ENCODE data around the gene TIGD2.

GRCh38 chr4:89110541-89110985 is 770 bp upstream of the TIGD2 start:
- TF ChIP-seq PHF8 (IDR thresholded peaks at IDR 0.05; ENCODE audit: borderline replicate concordance, low read length) (no peak), MXI1 (IDR thresholded peaks at IDR 0.05; ENCODE audit: low read depth, low read length) (no peak), BRCA1 (IDR thresholded peaks at IDR 0.05) (no peak), BRCA1 (CRISPR knock-in tag; IDR thresholded peaks at IDR 0.05) (no peak), THAP7 (CRISPR knock-in tag; IDR thresholded peaks at IDR 0.05) (no peak), JUNB (CRISPR knock-in tag; conservative IDR thresholded peaks at IDR 0.05) (no peak), ZEB2 (IDR thresholded peaks at IDR 0.05) (no peak), HDGF (IDR thresholded peaks at IDR 0.05) (no peak), BHLHE40 (IDR thresholded peaks at IDR 0.05; ENCODE audit: low read length) (no peak), COPS2 (conservative IDR thresholded peaks at IDR 0.05) (no peak), CC2D1A (IDR thresholded peaks at IDR 0.05) (no peak)
- TF ChIP-seq, protein P1, sequence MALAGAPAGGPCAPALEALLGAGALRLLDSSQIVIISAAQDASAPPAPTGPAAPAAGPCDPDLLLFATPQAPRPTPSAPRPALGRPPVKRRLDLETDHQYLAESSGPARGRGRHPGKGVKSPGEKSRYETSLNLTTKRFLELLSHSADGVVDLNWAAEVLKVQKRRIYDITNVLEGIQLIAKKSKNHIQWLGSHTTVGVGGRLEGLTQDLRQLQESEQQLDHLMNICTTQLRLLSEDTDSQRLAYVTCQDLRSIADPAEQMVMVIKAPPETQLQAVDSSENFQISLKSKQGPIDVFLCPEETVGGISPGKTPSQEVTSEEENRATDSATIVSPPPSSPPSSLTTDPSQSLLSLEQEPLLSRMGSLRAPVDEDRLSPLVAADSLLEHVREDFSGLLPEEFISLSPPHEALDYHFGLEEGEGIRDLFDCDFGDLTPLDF (CRISPR knock-in tag; IDR thresholded peaks at IDR 0.05) = no peak
- TF ChIP-seq, protein P2, sequence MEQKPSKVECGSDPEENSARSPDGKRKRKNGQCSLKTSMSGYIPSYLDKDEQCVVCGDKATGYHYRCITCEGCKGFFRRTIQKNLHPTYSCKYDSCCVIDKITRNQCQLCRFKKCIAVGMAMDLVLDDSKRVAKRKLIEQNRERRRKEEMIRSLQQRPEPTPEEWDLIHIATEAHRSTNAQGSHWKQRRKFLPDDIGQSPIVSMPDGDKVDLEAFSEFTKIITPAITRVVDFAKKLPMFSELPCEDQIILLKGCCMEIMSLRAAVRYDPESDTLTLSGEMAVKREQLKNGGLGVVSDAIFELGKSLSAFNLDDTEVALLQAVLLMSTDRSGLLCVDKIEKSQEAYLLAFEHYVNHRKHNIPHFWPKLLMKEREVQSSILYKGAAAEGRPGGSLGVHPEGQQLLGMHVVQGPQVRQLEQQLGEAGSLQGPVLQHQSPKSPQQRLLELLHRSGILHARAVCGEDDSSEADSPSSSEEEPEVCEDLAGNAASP (IDR thresholded peaks at IDR 0.05) = no peak
- TF ChIP-seq, protein P3, sequence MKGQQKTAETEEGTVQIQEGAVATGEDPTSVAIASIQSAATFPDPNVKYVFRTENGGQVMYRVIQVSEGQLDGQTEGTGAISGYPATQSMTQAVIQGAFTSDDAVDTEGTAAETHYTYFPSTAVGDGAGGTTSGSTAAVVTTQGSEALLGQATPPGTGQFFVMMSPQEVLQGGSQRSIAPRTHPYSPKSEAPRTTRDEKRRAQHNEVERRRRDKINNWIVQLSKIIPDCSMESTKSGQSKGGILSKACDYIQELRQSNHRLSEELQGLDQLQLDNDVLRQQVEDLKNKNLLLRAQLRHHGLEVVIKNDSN (CRISPR knock-in tag; IDR thresholded peaks at IDR 0.05) = no peak
